Suprapubic skin (tissue), 4 donors: Measurements from ENCODE around the gene NPC1. TPM values are rescaled to one million over a fixed set of nuclear protein-coding genes. Genes with fewer than 3 reads are reported as not detected.

ENCODE experiments used
- DNase-seq, 2 donors: peaks; one replicate each; pipeline ENCODE4 v3.0.0-alpha.2; 2019; ENCODE audit warnings: low spot score in 2 of 2
- H3K27ac ChIP-seq: fragments of 200-600 bp; sonication (generic); one replicate; pipeline ENCODE4 v1.5.1; 2019
- H3K27me3 ChIP-seq: fragments of 200-600 bp; sonication (generic); one replicate; pipeline ENCODE4 v1.5.1; 2019
- H3K36me3 ChIP-seq: fragments of 200-600 bp; sonication (generic); one replicate; pipeline ENCODE4 v1.5.1; 2019
- H3K4me1 ChIP-seq: fragments of 200-600 bp; sonication (generic); one replicate; pipeline ENCODE4 v1.5.1; 2019
- H3K4me3 ChIP-seq: fragments of 200-600 bp; sonication (generic); one replicate; pipeline ENCODE4 v1.5.1; 2019; ENCODE audit warnings: mild to moderate bottlenecking
- H3K9me3 ChIP-seq: fragments of 200-600 bp; sonication (generic); one replicate; pipeline ENCODE4 v1.5.1; 2019
- EP300 ChIP-seq: sonication (generic); formaldehyde crosslinking; IDR thresholded peaks from one replicate; pipeline ENCODE4 v1.6.1; 2017; ENCODE audit warnings: antibody characterized with exemption
- POLR2A ChIP-seq, 2 donors: fragments of 450-650 bp; IDR thresholded peaks; one replicate each; pipeline ENCODE4 v1.6.1; 2017; ENCODE audit warnings: antibody characterized with exemption in 2 of 2, mild to moderate bottlenecking in 2 of 2, moderate library complexity in 2 of 2
- POLR2AphosphoS5 ChIP-seq, 3 donors: sonication (generic); formaldehyde crosslinking; IDR thresholded peaks; one replicate each; pipeline ENCODE4 v1.6.1; 2017; ENCODE audit warnings: antibody characterized with exemption in 3 of 3
- WGBS: methylation state at CpG from one replicate; pipeline ENCODE4 v1.1.5; 2018; 5-methylcytosine and 5-hydroxymethylcytosine counted together
- total RNA-seq, 4 donors: library from RNA; depleted of rRNA; stranded (reverse); fragments of >200 nt; gene quantifications; one replicate each; pipeline ENCODE4 v1.1.0, GENCODE V29; 2016
- TF ChIP-seq, protein P1 (sequence below), 2 donors: fragments of 200-600 bp in 1 of 2; fragments of 450-650 bp in 1 of 2; sonication (generic) in 1 of 2; IDR thresholded peaks; one replicate each; pipeline ENCODE4 v1.5.1; 2016 to 2019; ENCODE audit warnings: antibody characterized with exemption in 2 of 2, mild to moderate bottlenecking in 1 of 2, moderate library complexity in 1 of 2

The NPC1 gene
- total RNA-seq, 4 donors from 2014 or later = 73.5 to 132 (median 90.3) TPM

DNA sequence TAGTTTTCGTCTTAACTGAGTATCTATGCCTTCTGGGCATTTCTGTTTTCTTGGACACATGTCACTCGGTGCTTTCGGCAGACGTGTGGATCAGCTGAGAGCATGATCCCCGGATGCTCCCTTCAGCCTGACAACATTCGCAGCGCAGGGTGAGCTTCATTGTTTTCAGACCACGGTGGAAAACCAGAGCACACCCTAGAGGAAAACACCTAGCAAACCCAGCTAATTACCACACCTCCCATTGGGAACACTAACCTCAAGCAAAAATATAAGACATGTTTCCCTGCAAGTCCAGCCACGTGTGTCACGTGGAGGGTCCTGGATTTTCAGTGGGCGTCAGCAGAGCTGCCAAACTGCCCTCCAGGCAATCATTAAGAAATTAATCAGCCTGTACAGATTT, 45.4 kb upstream of the NPC1 start:
- Histone ChIP-seq H3K4me1 (peaks cover 14% of the 10 kb centered on the region), H3K36me3 (no peaks in the 10 kb centered on the region), H3K4me3 (no peak overlapping the region), H3K9me3 (no peaks in the 10 kb centered on the region), H3K27ac (no peak overlapping the region), H3K27me3 (no peaks in the 10 kb centered on the region)
- TF ChIP-seq POLR2AphosphoS5 (IDR thresholded peaks at IDR 0.05) (no peak), POLR2A (IDR thresholded peaks at IDR 0.05) (no peak), EP300 (no peak)
- TF ChIP-seq, protein P1, sequence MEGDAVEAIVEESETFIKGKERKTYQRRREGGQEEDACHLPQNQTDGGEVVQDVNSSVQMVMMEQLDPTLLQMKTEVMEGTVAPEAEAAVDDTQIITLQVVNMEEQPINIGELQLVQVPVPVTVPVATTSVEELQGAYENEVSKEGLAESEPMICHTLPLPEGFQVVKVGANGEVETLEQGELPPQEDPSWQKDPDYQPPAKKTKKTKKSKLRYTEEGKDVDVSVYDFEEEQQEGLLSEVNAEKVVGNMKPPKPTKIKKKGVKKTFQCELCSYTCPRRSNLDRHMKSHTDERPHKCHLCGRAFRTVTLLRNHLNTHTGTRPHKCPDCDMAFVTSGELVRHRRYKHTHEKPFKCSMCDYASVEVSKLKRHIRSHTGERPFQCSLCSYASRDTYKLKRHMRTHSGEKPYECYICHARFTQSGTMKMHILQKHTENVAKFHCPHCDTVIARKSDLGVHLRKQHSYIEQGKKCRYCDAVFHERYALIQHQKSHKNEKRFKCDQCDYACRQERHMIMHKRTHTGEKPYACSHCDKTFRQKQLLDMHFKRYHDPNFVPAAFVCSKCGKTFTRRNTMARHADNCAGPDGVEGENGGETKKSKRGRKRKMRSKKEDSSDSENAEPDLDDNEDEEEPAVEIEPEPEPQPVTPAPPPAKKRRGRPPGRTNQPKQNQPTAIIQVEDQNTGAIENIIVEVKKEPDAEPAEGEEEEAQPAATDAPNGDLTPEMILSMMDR (IDR thresholded peaks at IDR 0.05) = no peak
- WGBS = 11% methylated on average over 11 of the region's 11 CpGs
- no peak for DNase-seq

DNA sequence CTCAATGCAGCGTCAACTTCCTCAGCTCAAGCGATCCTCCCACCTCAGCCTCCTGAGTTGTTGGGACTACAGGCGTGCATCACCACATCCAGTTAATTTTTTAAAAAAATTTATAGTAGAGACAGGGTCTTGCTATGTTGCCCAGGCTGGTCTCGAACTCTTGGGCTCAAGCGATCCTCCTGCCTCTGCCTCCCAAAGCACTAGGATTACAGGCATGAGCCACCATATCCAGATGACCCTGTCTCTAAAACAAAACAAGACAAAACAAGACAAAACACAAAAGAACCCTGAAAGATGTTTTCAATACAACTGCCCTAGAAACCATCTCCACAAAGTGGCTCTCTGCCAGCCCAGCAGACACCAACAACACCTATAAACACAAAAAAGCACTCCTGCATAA, 45.0 kb upstream of the NPC1 start:
- Histone ChIP-seq H3K27ac (no peak overlapping the region), H3K4me3 (no peak overlapping the region), H3K4me1 (peaks cover 14% of the 10 kb centered on the region), H3K27me3 (no peaks in the 10 kb centered on the region), H3K9me3 (no peaks in the 10 kb centered on the region), H3K36me3 (no peaks in the 10 kb centered on the region)
- no peak for TF ChIP-seq POLR2AphosphoS5 (IDR thresholded peaks at IDR 0.05)
- TF ChIP-seq, protein P1 (IDR thresholded peaks at IDR 0.05) = no peak
- TF ChIP-seq EP300 = no peak
- no peak for TF ChIP-seq POLR2A (IDR thresholded peaks at IDR 0.05)
- DNase-seq = no peak
- 98% methylated on average over 5 of the region's 5 CpGs for WGBS

DNA sequence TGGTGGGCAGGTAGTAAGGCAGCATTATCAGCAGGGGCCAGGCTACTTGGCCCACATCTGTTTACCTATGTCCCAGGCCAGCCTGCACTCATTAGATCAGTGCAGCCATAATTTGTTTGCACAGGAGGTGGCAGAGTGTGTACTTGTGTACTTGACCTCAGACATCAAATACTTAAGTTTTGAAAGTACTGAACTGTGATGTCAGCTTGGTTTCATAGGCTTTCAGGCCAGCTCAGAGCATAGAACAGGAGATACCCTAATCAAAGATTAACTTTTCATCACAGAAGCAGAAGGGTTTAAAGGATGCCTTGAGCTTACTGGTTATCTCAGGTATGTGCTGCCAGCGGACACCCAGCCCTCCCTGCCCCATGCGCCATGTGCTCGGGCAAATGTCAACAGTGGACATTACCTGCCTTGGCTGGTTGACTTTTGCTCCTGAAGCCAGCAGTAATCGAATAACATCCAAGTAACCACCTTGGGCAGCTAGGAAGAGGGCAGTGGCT, 43.2 kb upstream of the NPC1 start:
- H3K9me3 ChIP-seq = no peaks in the 10 kb centered on the region
- no peaks in the 10 kb centered on the region for H3K36me3 ChIP-seq
- H3K27ac ChIP-seq = no peak overlapping the region
- no peaks in the 10 kb centered on the region for H3K27me3 ChIP-seq
- no peak overlapping the region for H3K4me3 ChIP-seq
- no peak for TF ChIP-seq POLR2A (IDR thresholded peaks at IDR 0.05)
- no peak for TF ChIP-seq EP300
- no peak for DNase-seq
- peaks cover 17% of the 10 kb centered on the region for H3K4me1 ChIP-seq
- WGBS = 93% methylated on average over 4 of the region's 4 CpGs

DNA sequence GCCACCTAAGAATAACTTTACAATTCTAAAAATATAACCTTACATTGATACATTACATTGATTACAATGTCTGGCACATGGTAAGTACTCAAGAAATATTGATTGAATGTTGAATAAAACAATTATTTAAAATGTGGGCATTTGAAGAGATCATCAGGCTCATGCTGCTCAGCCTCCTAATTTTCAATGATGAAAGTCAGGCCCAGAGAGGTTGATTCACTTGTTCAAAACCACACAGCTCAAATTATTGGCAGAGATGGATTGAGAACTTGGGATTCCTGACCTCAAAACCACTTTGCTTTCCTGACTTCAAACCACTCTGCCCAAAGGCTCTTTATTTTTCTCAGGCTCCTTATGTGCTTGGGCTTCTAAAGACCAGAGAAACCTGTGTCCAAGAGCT, 41.7 kb upstream of the NPC1 start:
- no peak for DNase-seq
- TF ChIP-seq POLR2A (IDR thresholded peaks at IDR 0.05) (no peak), POLR2AphosphoS5 (IDR thresholded peaks at IDR 0.05) (no peak), EP300 (no peak)
- TF ChIP-seq, protein P1 (IDR thresholded peaks at IDR 0.05) = no peak
- no peaks in the 10 kb centered on the region for H3K36me3 ChIP-seq
- no peak overlapping the region for H3K27ac ChIP-seq
- peaks cover 17% of the 10 kb centered on the region for H3K4me1 ChIP-seq
- H3K27me3 ChIP-seq = no peaks in the 10 kb centered on the region
- no peak overlapping the region for H3K4me3 ChIP-seq
- no peaks in the 10 kb centered on the region for H3K9me3 ChIP-seq

DNA sequence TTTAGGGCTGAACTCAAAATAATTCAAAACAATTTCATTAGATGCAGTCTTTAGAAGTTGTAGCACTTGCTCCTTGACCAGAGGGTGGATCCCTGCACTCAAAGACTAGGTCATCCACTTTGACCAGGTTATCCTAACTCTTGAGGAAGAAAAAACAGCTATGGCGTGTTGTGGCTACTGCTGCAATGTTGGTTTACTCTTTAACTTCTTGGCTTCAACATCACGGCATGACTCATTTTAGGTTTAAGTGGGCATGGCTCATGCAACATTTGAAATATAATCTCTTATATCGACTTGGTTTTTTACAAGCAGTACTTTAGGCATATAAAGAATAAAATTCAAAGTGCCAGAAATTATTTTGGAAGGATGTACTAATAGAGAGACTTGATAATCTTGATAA, 41.0 kb upstream of the NPC1 start:
- TF ChIP-seq EP300 = no peak
- TF ChIP-seq, protein P1 (IDR thresholded peaks at IDR 0.05) = no peak
- no peak for TF ChIP-seq POLR2A (IDR thresholded peaks at IDR 0.05)
- no peak for DNase-seq
- no peaks in the 10 kb centered on the region for H3K27me3 ChIP-seq
- H3K4me1 ChIP-seq = peaks cover 17% of the 10 kb centered on the region
- H3K27ac ChIP-seq = no peak overlapping the region
- 42% methylated on average over 3 of the region's 3 CpGs for WGBS
- no peaks in the 10 kb centered on the region for H3K9me3 ChIP-seq
- H3K4me3 ChIP-seq = no peak overlapping the region
- no peaks in the 10 kb centered on the region for H3K36me3 ChIP-seq
